Ovary (tissue), 3 donors: ENCODE measurements around the gene KLC3.

Experiments
- EP300 ChIP-seq: sonication (generic); formaldehyde crosslinking; IDR thresholded peaks from one replicate; pipeline ENCODE4 v1.6.1; 2017; ENCODE audit warnings: antibody characterized with exemption
- POLR2A ChIP-seq: fragments of 450-650 bp; IDR thresholded peaks from one replicate; pipeline ENCODE4 v1.6.1; 2017; ENCODE audit warnings: antibody characterized with exemption, mild to moderate bottlenecking, moderate library complexity
- TF ChIP-seq, protein P1 (sequence below), 3 donors: fragments of 450-650 bp in 2 of 3; fragments of 200-600 bp in 1 of 3; IDR thresholded peaks; one replicate each; pipeline versions ENCODE4 v1.5.1 to v1.8.0; 2016 to 2022; ENCODE audit warnings: antibody characterized with exemption in 3 of 3, mild to moderate bottlenecking in 1 of 3
- donor health status: DM: no; HTN: no; CAD: no.

DNA sequence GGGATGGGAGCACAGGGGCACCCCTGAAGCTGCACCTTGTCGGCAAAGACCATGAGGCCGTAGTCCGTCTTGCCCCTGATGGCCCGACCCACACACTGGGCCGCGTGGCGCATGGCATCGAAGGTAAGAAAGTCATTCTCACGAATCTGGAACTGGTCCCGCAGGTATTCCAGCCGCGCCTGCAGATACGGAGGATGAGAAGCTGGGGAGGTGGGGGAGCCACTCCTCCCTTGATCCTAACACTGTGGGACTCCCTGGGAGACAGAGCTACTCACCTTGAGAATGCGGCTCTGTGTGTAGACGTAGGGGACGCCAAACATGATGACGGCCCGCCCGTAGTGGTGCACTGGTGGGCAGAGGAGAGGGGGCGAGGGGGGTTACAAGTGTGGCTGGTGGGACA is 11.9 kb downstream of the KLC3 start:
- TF ChIP-seq, protein P1, sequence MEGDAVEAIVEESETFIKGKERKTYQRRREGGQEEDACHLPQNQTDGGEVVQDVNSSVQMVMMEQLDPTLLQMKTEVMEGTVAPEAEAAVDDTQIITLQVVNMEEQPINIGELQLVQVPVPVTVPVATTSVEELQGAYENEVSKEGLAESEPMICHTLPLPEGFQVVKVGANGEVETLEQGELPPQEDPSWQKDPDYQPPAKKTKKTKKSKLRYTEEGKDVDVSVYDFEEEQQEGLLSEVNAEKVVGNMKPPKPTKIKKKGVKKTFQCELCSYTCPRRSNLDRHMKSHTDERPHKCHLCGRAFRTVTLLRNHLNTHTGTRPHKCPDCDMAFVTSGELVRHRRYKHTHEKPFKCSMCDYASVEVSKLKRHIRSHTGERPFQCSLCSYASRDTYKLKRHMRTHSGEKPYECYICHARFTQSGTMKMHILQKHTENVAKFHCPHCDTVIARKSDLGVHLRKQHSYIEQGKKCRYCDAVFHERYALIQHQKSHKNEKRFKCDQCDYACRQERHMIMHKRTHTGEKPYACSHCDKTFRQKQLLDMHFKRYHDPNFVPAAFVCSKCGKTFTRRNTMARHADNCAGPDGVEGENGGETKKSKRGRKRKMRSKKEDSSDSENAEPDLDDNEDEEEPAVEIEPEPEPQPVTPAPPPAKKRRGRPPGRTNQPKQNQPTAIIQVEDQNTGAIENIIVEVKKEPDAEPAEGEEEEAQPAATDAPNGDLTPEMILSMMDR (IDR thresholded peaks at IDR 0.05) = no peak
- TF ChIP-seq POLR2A = no peak
- no peak for TF ChIP-seq EP300
